ENCODE measurements around the gene C4orf17.

The C4orf17 gene

DNA sequence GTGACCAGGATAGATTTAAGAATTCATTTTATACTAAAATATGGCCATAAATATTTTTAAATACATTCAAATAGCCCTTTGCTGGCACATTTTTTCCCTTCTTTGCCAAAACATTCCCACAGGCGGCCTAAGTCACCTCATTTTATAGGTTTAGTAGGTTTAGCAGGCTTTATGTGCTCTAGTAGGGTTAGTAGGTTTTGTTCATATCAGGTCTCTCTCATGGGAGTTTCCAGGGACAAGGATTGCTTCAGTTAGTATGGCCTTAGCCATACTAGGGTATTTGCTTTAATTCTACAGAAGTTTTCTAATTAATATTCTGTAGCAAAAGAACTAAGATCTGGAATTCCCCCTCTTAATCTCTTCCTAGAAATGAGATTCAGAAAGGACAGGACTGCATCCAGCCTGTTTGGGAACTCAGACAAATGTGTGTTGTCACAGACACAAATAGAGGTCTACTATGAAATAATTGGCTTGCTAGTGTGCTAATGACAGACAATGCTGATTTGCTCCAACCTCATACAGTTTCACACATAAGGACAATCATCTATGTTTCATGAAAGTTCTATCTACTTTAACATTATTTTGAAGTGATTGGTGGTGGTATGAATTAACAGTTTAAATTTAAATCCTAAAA is 63.0 kb downstream of the C4orf17 start:
- TF ChIP-seq, protein P1, sequence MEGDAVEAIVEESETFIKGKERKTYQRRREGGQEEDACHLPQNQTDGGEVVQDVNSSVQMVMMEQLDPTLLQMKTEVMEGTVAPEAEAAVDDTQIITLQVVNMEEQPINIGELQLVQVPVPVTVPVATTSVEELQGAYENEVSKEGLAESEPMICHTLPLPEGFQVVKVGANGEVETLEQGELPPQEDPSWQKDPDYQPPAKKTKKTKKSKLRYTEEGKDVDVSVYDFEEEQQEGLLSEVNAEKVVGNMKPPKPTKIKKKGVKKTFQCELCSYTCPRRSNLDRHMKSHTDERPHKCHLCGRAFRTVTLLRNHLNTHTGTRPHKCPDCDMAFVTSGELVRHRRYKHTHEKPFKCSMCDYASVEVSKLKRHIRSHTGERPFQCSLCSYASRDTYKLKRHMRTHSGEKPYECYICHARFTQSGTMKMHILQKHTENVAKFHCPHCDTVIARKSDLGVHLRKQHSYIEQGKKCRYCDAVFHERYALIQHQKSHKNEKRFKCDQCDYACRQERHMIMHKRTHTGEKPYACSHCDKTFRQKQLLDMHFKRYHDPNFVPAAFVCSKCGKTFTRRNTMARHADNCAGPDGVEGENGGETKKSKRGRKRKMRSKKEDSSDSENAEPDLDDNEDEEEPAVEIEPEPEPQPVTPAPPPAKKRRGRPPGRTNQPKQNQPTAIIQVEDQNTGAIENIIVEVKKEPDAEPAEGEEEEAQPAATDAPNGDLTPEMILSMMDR (conservative IDR thresholded peaks at IDR 0.05): no peak
- no peak for TF ChIP-seq ZFX (IDR thresholded peaks at IDR 0.05)
- H3K27ac ChIP-seq: no peak overlapping the region

DNA sequence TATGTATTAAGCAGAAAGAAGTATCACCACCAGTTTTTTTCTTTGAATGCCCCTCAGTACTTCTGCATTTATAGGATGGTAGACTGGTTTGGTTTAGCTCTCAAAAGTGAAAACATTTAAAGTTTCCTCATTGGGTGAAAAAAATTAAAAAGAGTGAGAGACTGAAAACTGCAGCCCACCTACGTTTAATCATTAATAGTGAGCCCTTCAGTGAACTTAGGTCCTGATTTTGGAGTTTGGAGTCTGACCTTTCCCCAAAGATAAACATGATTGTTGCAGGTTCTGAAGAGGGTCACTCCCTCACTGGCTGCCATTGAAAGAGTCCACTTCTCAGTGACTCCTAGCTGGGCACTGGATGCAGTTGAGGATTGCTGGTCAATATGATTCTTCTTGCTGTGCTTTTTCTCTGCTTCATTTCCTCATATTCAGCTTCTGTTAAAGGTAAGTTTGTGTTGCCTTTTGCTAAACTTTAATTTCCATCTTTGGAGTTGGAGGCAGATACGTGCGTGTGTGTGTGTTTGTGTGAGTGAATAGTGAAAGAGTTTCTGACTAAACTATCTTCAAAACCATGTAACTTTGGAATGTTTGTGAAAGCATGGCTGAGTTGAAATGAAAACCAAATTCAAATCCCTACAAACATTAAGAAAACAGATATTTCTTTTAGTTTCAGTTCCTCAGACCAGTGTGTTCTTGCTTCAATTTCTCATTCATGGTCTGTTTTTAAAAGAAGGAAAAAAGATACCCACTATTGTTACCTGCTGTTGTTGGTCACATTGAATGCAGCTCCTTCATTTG is 63.9 kb downstream of the C4orf17 start, which contains the start of gene MTTP:
MTTP (plus strand) TSS at position 295 of the 795 bp plus-strand sequence; CDS start at position 381, 86 bp downstream.
- no peak for TF ChIP-seq ZFX (IDR thresholded peaks at IDR 0.05)
- TF ChIP-seq, protein P1 (conservative IDR thresholded peaks at IDR 0.05): no peak
- no peak within 1 kb of the TSS for H3K27ac ChIP-seq

DNA sequence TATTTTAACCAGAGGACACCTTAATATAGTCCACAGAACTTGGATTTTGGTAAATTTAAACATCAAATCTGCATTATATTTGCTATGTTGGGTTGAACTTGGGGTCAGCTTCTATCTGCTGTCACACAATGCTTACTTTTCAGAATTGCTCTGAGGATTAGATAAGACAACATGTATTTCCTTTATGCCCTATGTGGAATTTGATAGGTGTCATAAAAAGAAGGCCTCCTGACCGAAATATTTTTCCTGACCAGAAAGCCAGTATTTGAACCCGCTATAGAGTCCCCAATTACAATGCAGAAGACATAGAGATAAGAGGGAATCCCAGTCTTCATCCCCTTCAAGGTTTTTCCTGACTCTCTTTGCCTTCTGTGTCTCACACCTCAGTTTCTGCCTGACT is 67.9 kb downstream of the C4orf17 start:
- no peak overlapping the region for H3K27ac ChIP-seq
- TF ChIP-seq ZFX (IDR thresholded peaks at IDR 0.05): no peak
- TF ChIP-seq, protein P1 (conservative IDR thresholded peaks at IDR 0.05): no peak

DNA sequence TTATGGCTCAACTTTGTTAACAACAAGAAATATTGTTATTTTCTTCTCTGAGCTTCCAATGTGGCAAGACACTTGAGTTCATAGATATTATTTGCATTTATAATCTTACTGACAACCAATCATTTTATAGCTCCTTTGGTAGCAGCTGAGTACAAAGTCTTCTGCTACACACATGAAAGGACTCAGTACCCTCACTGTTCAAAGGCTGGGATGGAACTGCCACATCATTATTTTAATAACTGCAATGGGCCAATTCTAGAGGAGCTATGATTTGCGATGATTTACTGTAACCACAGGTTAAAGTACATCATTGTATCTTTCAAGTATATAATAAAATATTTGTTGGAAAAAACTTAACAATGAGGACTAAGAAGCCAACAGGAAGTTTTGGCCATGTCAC is 74.7 kb downstream of the C4orf17 start:
- H3K27ac ChIP-seq: no peak overlapping the region
- TF ChIP-seq, protein P1 (conservative IDR thresholded peaks at IDR 0.05): no peak
- TF ChIP-seq ZFX (IDR thresholded peaks at IDR 0.05): no peak

DNA sequence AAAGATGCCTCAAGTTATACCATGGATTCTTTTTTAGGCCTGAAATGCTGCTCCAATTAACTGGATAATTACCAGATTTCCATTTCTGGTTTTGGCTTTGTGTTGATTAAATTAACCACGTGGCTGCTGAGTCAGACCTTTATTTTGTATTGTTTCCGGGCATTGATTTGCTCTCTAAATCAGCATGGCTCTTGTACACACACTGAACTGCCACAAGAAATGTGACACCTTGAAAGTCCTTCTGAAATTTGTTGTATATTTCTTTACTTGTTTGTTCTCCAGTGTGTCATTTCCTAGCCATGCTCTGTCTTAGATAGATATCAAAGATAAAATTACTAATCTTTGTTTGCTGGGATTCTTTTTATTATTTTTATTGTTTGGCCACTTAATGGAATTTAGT is 75.5 kb downstream of the C4orf17 start:
- TF ChIP-seq, protein P1 (conservative IDR thresholded peaks at IDR 0.05): no peak
- no peak overlapping the region for H3K27ac ChIP-seq

DNA sequence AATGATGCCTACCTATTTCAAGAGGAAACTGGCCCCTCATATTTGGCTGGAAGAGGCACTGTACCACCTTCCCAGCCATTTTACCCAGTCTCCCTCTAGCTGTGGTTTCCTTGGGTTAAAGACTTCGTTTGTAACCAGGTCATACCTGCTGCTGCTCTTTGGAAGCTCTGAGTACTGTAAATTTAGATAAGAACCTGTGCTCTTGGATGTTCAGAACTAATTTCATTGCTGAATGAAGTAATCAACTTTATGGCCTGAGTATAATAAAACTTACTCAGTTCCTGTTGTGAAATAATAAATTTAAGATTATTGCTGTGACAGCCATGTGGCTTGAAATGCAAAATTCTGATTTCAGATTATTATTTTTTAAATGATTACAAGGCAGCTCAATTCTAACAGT is 76.0 kb downstream of the C4orf17 start:
- TF ChIP-seq, protein P1 (conservative IDR thresholded peaks at IDR 0.05): no peak
- no peak for TF ChIP-seq ZFX (IDR thresholded peaks at IDR 0.05)
- no peak overlapping the region for H3K27ac ChIP-seq

DNA sequence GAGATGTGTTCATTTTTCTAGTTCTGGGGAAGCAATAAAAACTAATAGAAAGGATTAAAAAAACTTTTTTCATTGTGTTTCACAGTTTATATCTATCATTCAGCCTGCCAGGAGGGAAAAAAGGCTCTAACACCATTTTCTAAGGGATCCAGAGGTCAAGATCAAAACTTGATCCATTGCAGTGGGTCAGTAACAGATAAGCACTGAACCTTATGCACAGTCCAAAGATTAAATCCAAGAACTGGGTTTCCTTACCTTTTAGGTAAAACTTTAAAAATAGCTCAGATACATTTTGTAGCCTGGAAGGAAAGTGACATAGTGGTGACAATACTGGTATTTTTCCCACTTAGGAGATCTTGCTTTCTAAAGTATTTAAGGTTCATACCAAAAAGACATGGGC is 76.5 kb downstream of the C4orf17 start:
- H3K27ac ChIP-seq: no peak overlapping the region
- TF ChIP-seq, protein P1 (conservative IDR thresholded peaks at IDR 0.05): no peak
- no peak for TF ChIP-seq ZFX (IDR thresholded peaks at IDR 0.05)
